B cell (primary cell): Measurements from ENCODE around the gene GAD2. TPM values are rescaled to one million over a fixed set of nuclear protein-coding genes. Genes with fewer than 3 reads are reported as not detected.

Experiments
- ATAC-seq: fragments of 200-7000 bp; cut with Tn5 transposase; one replicate; pipeline ENCODE4 v1.10.0; 2021; ENCODE audit warnings: low read depth, mild to moderate bottlenecking, moderate number of reproducible peaks, moderate library complexity
- CTCF ChIA-PET: fragments of 350-600 bp; sonication (Branson Sonifier 250); formaldehyde crosslinking; loops from one replicate; lab custom pipeline; 2021; ENCODE audit warnings: antibody characterized with exemption, inconsistent platforms; lab: Charles Lee
- POLR2A ChIA-PET: fragments of 350-600 bp; sonication (Branson Sonifier 250); formaldehyde crosslinking; loops from one replicate; lab custom pipeline; 2021; ENCODE audit warnings: antibody characterized with exemption; lab: Charles Lee
- DNase-seq: peaks from one replicate; pipeline ENCODE4 v3.0.0; 2013
- H2AFZ ChIP-seq: 2 replicates; pipeline ENCODE4 v1.6.1; 2012; ENCODE audit warnings: mild to moderate bottlenecking, low read depth, low read length; ENCODE audit not compliant: insufficient read depth, poor library complexity, severe bottlenecking
- H3K27ac ChIP-seq, 2 donors: 1 replicate in 1 of 2; 2 replicates in 1 of 2; pipeline ENCODE4 v1.5.1; 2012 to 2013; ENCODE audit warnings: low read length in 2 of 2, mild to moderate bottlenecking in 2 of 2, moderate library complexity in 1 of 2
- H3K27me3 ChIP-seq, 4 experiments: fragments of 200-600 bp in 1 of 4; sonication (generic) in 1 of 4; replicated peaks in 1 of 4; 1 replicate in 2 of 4; 2 replicates in 2 of 4; pipeline versions ENCODE4 v1.6.1 to v1.7.0; 2013 to 2016; ENCODE audit warnings: low read length in 3 of 4, mild to moderate bottlenecking in 2 of 4, mixed read lengths in 1 of 4, moderate library complexity in 1 of 4; ENCODE audit not compliant: insufficient read depth in 4 of 4, control insufficient read depth in 3 of 4; ENCODE audit errors: control extremely low read depth in 1 of 4
- H3K36me3 ChIP-seq, 2 experiments: replicated peaks in 1 of 2; 1 replicate in 1 of 2; 2 replicates in 1 of 2; pipeline versions ENCODE4 v1.6.1 to v1.7.1; 2013; ENCODE audit warnings: low read length in 1 of 2; ENCODE audit not compliant: insufficient read depth in 2 of 2, control insufficient read depth in 1 of 2; ENCODE audit errors: control extremely low read depth in 1 of 2, extremely low read depth in 1 of 2
- H3K4me1 ChIP-seq, 2 donors: fragments of 200-600 bp in 1 of 2; sonication (generic) in 1 of 2; 1 replicate in 1 of 2; 2 replicates in 1 of 2; pipeline versions ENCODE4 v1.5.1 to v1.6.1; 2013 to 2017; ENCODE audit warnings: low read length in 2 of 2; ENCODE audit not compliant: control insufficient read depth in 2 of 2, insufficient read depth in 2 of 2
- H3K4me2 ChIP-seq: replicated peaks from 2 replicates; pipeline ENCODE3; 2012; ENCODE audit warnings: mild to moderate bottlenecking, low read depth, low read length; ENCODE audit not compliant: poor library complexity, severe bottlenecking
- H3K4me3 ChIP-seq, 5 experiments: fragments of 200-600 bp in 1 of 5; sonication (generic) in 1 of 5; 1 replicate in 3 of 5; 2 replicates in 2 of 5; pipeline versions ENCODE4 v1.5.1 to v1.7.0; 2011 to 2016; ENCODE audit warnings: low read length in 4 of 5, mild to moderate bottlenecking in 4 of 5, low read depth in 2 of 5, control low read depth in 1 of 5, moderate library complexity in 1 of 5; ENCODE audit not compliant: insufficient read depth in 1 of 5; ENCODE audit errors: control extremely low read depth in 1 of 5, extremely low read depth in 1 of 5
- H3K79me2 ChIP-seq: fragments of 200-600 bp; sonication (generic); one replicate; pipeline ENCODE4 v1.6.0; 2016; ENCODE audit warnings: low read length; ENCODE audit not compliant: control insufficient read depth, insufficient read depth
- H3K9ac ChIP-seq: fragments of 200-600 bp; sonication (generic); 2 replicates; pipeline ENCODE4 v1.6.1; 2017; ENCODE audit warnings: mild to moderate bottlenecking, low read length, moderate library complexity
- H3K9me3 ChIP-seq, 3 donors: one replicate each; pipeline versions ENCODE4 v1.6.1 to v1.7.1; 2013; ENCODE audit warnings: low read length in 2 of 3; ENCODE audit not compliant: control insufficient read depth in 2 of 3, insufficient read depth in 1 of 3; ENCODE audit errors: control extremely low read depth in 1 of 3
- H4K20me1 ChIP-seq: 2 replicates; pipeline ENCODE4 v1.6.0; 2012; ENCODE audit warnings: mild to moderate bottlenecking, low read length; ENCODE audit not compliant: insufficient read depth, control insufficient read depth, poor library complexity, severe bottlenecking
- H3K27ac Mint-ChIP-seq: one replicate; pipeline ENCODE4 v1.8.0; 2021; ENCODE audit warnings: mixed read lengths
- H3K27me3 Mint-ChIP-seq: one replicate; pipeline ENCODE4 v1.8.0; 2021; ENCODE audit warnings: mixed read lengths
- H3K4me1 Mint-ChIP-seq: one replicate; pipeline ENCODE4 v1.8.0; 2021; ENCODE audit warnings: mixed read lengths
- H3K4me3 Mint-ChIP-seq: one replicate; pipeline ENCODE4 v1.8.0; 2021; ENCODE audit warnings: mixed read lengths
- H3K9me3 Mint-ChIP-seq: one replicate; pipeline ENCODE4 v1.8.0; 2022; ENCODE audit warnings: mixed read lengths; ENCODE audit not compliant: insufficient read depth
- EZH2 ChIP-seq: IDR thresholded peaks from 2 replicates; pipeline ENCODE4 v1.6.1; 2012; ENCODE audit warnings: borderline replicate concordance, low read depth, mild to moderate bottlenecking, moderate library complexity, low read length; ENCODE audit not compliant: insufficient read depth, poor library complexity, severe bottlenecking
- WGBS: methylation state at CpG from one replicate; pipeline ENCODE4 v1.1.5; 2013; ENCODE audit warnings: missing lambda C conversion rate; ENCODE audit not compliant: insufficient coverage; 5-methylcytosine and 5-hydroxymethylcytosine counted together
- intact Hi-C: fragments of 100-400 bp; cut with micrococcal nuclease; formaldehyde crosslinking; loops from one replicate; pipeline ENCODE4 v1.10.0; 2022
- polyA plus RNA-seq: library from polyadenylated mRNA; depleted of rRNA; stranded (reverse); fragments of >200 nt; gene quantifications from 2 replicates; pipeline ENCODE4 v1.2.3, GENCODE V29; 2012
- total RNA-seq, 2 donors: library from RNA; stranded (reverse); fragments of 120-200 nt in 1 of 2; gene quantifications; 1 replicate in 1 of 2; 2 replicates in 1 of 2; pipeline versions ENCODE4 v1.2.3 to v1.2.4, GENCODE V29; 2013 to 2022
- TF ChIP-seq, protein P1 (sequence below): fragments of 200-600 bp; IDR thresholded peaks from one replicate; pipeline ENCODE4 v1.8.0; 2022; ENCODE audit warnings: antibody characterized with exemption, mild to moderate bottlenecking

The GAD2 gene
- total and polyA plus RNA-seq, 2 donors (not counting 1 experiment from before 2014, with no cell fraction given), result not detected

DNA sequence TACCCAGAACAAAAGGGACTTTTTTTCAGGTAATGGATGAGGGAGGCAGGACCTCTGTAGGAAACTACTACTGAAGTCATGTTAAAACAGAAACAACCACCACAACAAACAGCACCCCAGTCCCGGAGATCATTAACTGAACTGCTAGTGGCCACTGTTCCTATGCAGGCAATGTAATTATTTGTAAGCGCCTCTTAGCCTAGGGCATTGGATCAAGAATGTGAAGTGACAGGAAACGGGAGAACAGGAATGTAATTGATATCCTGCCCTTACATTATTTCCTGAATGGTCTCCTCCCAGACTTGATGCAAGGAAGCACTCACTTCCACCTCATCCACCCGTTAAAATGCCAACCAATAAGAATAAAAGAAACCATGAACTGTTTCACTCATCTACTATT lies 16.7 kb upstream of the GAD2 start:
- POLR2A ChIA-PET, result no interaction called here
- intact Hi-C loops, result no loop called here

GRCh38 chr10:26205223-26205622 lies 11.4 kb upstream of the GAD2 start:
- peaks cover 0 to 16% (median 5%) of the 10 kb centered on the region in 4 experiments for H3K27me3 ChIP-seq
- no peak overlapping the region for H3K9ac ChIP-seq
- ATAC-seq (no peak), DNase-seq (no peak)
- H3K9me3 ChIP-seq, result no peaks in the 10 kb centered on the region
- H3K27me3 Mint-ChIP-seq, result peaks cover 21% of the 10 kb centered on the region
- H3K4me3 ChIP-seq, result no peak overlapping the region
- no peaks in the 10 kb centered on the region for H3K36me3 ChIP-seq
- CTCF ChIA-PET, result interaction anchor here (1.5 kb wide), 1 partner anchor 12 kb away, joined by 3 read pairs; no protein-coding TSS in a partner anchor
- no peak overlapping the region for H3K4me2 ChIP-seq
- POLR2A ChIA-PET, result no interaction called here
- no peak overlapping the region for H3K27ac Mint-ChIP-seq
- no peak overlapping the region for H2AFZ ChIP-seq
- no peaks in the 10 kb centered on the region for H3K9me3 Mint-ChIP-seq
- no peaks in the 10 kb centered on the region for H3K79me2 ChIP-seq
- H4K20me1 ChIP-seq, result no peaks in the 10 kb centered on the region
- no peak for TF ChIP-seq EZH2
- TF ChIP-seq, protein P1, sequence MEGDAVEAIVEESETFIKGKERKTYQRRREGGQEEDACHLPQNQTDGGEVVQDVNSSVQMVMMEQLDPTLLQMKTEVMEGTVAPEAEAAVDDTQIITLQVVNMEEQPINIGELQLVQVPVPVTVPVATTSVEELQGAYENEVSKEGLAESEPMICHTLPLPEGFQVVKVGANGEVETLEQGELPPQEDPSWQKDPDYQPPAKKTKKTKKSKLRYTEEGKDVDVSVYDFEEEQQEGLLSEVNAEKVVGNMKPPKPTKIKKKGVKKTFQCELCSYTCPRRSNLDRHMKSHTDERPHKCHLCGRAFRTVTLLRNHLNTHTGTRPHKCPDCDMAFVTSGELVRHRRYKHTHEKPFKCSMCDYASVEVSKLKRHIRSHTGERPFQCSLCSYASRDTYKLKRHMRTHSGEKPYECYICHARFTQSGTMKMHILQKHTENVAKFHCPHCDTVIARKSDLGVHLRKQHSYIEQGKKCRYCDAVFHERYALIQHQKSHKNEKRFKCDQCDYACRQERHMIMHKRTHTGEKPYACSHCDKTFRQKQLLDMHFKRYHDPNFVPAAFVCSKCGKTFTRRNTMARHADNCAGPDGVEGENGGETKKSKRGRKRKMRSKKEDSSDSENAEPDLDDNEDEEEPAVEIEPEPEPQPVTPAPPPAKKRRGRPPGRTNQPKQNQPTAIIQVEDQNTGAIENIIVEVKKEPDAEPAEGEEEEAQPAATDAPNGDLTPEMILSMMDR, result no peak
- no peaks in the 10 kb centered on the region for H3K4me1 ChIP-seq
- H3K4me3 Mint-ChIP-seq, result no peak overlapping the region
- WGBS, result no CpG with 5 or more reads among the region's 2 CpGs
- intact Hi-C loops, result no loop called here
- no peaks in the 10 kb centered on the region for H3K4me1 Mint-ChIP-seq
- no peak overlapping the region for H3K27ac ChIP-seq

More for the DNA sequence above, 16.7 kb upstream of the GAD2 start:
- H3K36me3 ChIP-seq, result no peaks in the 10 kb centered on the region
- no peak overlapping the region for H3K27ac ChIP-seq
- CTCF ChIA-PET, result no interaction called here
- H3K9me3 ChIP-seq, result peaks cover 0 to 4% (median 0%) of the 10 kb centered on the region in 3 donors
- H3K4me3 Mint-ChIP-seq, result no peak overlapping the region
- H3K4me2 ChIP-seq, result no peak overlapping the region
- peaks cover 11% of the 10 kb centered on the region for H3K27me3 Mint-ChIP-seq
- H3K27ac Mint-ChIP-seq, result no peak overlapping the region
- 71% methylated on average over 1 of the region's 4 CpGs for WGBS
- peaks cover 3% of the 10 kb centered on the region for H3K9me3 Mint-ChIP-seq
- peaks cover 3% of the 10 kb centered on the region for H3K4me1 Mint-ChIP-seq
- TF ChIP-seq, protein P1, result no peak
- no peak for TF ChIP-seq EZH2
- H3K9ac ChIP-seq, result no peak overlapping the region
- H3K27me3 ChIP-seq, result no peaks in the 10 kb centered on the region
- no peaks in the 10 kb centered on the region for H3K4me1 ChIP-seq
- ATAC-seq (no peak), DNase-seq (no peak)
- no peak overlapping the region for H2AFZ ChIP-seq
- no peak overlapping the region for H3K4me3 ChIP-seq
- H4K20me1 ChIP-seq, result no peaks in the 10 kb centered on the region
- no peaks in the 10 kb centered on the region for H3K79me2 ChIP-seq
